Activated T-helper 1 cell treated with Interleukin-2 at 50 U/mL for 16 hours (primary cell): ENCODE measurements around the gene MTF2.
A peak's percentile ranks its signal among the peaks of the same experiment; 100 is the strongest.
"Not testable (repeated sequence)": the region's sequence is repeated elsewhere in the genome, so short reads cannot be mapped to it uniquely, and the experiment has no call there.

ENCODE experiments used
- DNase-seq: peaks from one replicate; pipeline ENCODE4 v3.0.0-alpha.2; 2020; ENCODE audit warnings: low read depth

MTF2 gene

GRCh38 chr1:93143136-93143535, 64.1 kb downstream of the MTF2 start:
- no peak for DNase-seq

GRCh38 chr1:93143769-93144168, 64.7 kb downstream of the MTF2 start:
- no peak for DNase-seq

- no peak for DNase-seq
Measured at GRCh38 chr1:93148001-93148400, 68.9 kb downstream of the MTF2 start.

GRCh38 chr1:93150729-93151128, 71.6 kb downstream of the MTF2 start:
- no peak for DNase-seq

- no peak for DNase-seq
Measured at GRCh38 chr1:93151474-93151873, 72.4 kb downstream of the MTF2 start.

GRCh38 chr1:93152835-93153234, 73.8 kb downstream of the MTF2 start:
- DNase-seq: no peak

GRCh38 chr1:93154898-93155297, 75.8 kb downstream of the MTF2 start:
- DNase-seq: no peak

- DNase-seq: no peak
Measured at GRCh38 chr1:93155335-93155734, 76.3 kb downstream of the MTF2 start.

- DNase-seq: no peak
Measured at GRCh38 chr1:93159337-93159736, 80.3 kb downstream of the MTF2 start.

GRCh38 chr1:93163314-93163713, 84.2 kb downstream of the MTF2 start:
- not testable (repeated sequence) for DNase-seq

- DNase-seq: no peak
Measured at GRCh38 chr1:93164816-93165215, 85.7 kb downstream of the MTF2 start.

- DNase-seq: not testable (repeated sequence)
Measured at GRCh38 chr1:93165895-93166294, 86.8 kb downstream of the MTF2 start.

GRCh38 chr1:93167006-93167405, 87.9 kb downstream of the MTF2 start:
- no peak for DNase-seq

- not testable (repeated sequence) for DNase-seq
Measured at GRCh38 chr1:93170141-93170678, 91.1 kb downstream of the MTF2 start.

- no peak for DNase-seq
Measured at GRCh38 chr1:93171549-93172034, 92.5 kb downstream of the MTF2 start.

GRCh38 chr1:93172778-93173177, 93.7 kb downstream of the MTF2 start:
- no peak for DNase-seq

GRCh38 chr1:93174638-93175037, 95.6 kb downstream of the MTF2 start:
- DNase-seq: not testable (repeated sequence)

GRCh38 chr1:93177991-93178390, 98.9 kb downstream of the MTF2 start:
- no peak for DNase-seq

- DNase-seq: no peak
Measured at GRCh38 chr1:93178418-93178817, 99.3 kb downstream of the MTF2 start.

- peak; percentile 93 for DNase-seq
Measured at GRCh38 chr1:93179886-93180722, 101.0 kb downstream of the MTF2 start, which contains the start of gene TMED5. TSS of gene TMED5 (minus strand) at chr1:93180413. CDS start at chr1:93180242, 171 bp downstream.

GRCh38 chr1:93180723-93181613, 101.9 kb downstream of the MTF2 start, which contains the start of gene CCDC18:
TSS of gene CCDC18 (plus strand) at chr1:93180724. CDS start at chr1:93183362, 2,638 bp downstream.
- peak; percentile 28 for DNase-seq

- DNase-seq: no peak
Measured at GRCh38 chr1:93186667-93187066, 107.6 kb downstream of the MTF2 start.
